Gastrocnemius medialis (tissue), 4 donors: ENCODE data around the gene DENND6B. TPM values are rescaled to one million over a fixed set of nuclear protein-coding genes. Genes with fewer than 3 reads are reported as not detected.

ENCODE experiments used
- ATAC-seq, 2 donors: fragments of 150-250 bp; one replicate each; pipeline ENCODE4 v1.9.1; 2016
- DNase-seq, 2 donors: peaks; one replicate each; pipeline ENCODE4 v3.0.0-alpha.2; 2019
- H3K27ac ChIP-seq, 4 donors: fragments of 200-600 bp; sonication (generic); 1 replicate in 1 of 4; 2 replicates in 3 of 4; pipeline ENCODE4 v1.5.1; 2016 to 2018; ENCODE audit warnings: mild to moderate bottlenecking in 2 of 4, moderate library complexity in 1 of 4
- H3K27me3 ChIP-seq, 3 donors: fragments of 200-600 bp; sonication (generic) in 2 of 3; 1 replicate in 1 of 3; 2 replicates in 2 of 3; pipeline versions ENCODE4 v1.5.1 to v1.6.0; 2016 to 2019; ENCODE audit warnings: mild to moderate bottlenecking in 1 of 3, moderate library complexity in 1 of 3
- H3K36me3 ChIP-seq, 2 donors: fragments of 200-600 bp; sonication (generic) in 1 of 2; one replicate each; pipeline ENCODE4 v1.5.1; 2017 to 2018
- H3K4me1 ChIP-seq, 2 donors: fragments of 200-600 bp; sonication (generic) in 1 of 2; one replicate each; pipeline ENCODE4 v1.5.1; 2016 to 2017; ENCODE audit warnings: mild to moderate bottlenecking in 2 of 2
- H3K4me3 ChIP-seq, 4 donors: fragments of 200-600 bp; sonication (generic) in 3 of 4; 1 replicate in 1 of 4; 2 replicates in 3 of 4; pipeline ENCODE4 v1.5.1; 2016 to 2019; ENCODE audit warnings: mild to moderate bottlenecking in 2 of 4
- H3K9me3 ChIP-seq, 3 donors: fragments of 200-600 bp; sonication (generic) in 2 of 3; 1 replicate in 1 of 3; 2 replicates in 2 of 3; pipeline ENCODE4 v1.5.1; 2016 to 2019
- POLR2A ChIP-seq, 2 donors: fragments of 450-650 bp; IDR thresholded peaks; one replicate each; pipeline ENCODE4 v1.6.1; 2017; ENCODE audit warnings: antibody characterized with exemption in 2 of 2, mild to moderate bottlenecking in 2 of 2, moderate library complexity in 2 of 2
- in situ Hi-C, 4 donors: fragments of 200-750 bp; cut with MboI; loops; one replicate each; pipeline versions ENCODE4 v1.15.0 to v1.8.0; 2017; ENCODE audit warnings: low sequenced_read_pairs in 4 of 4
- intact Hi-C: fragments of 100-400 bp; cut with DNase I; formaldehyde crosslinking; loops from one replicate; pipeline ENCODE4 v1.15.1; 2023; ENCODE audit warnings: low total_unique reads
- total RNA-seq, 4 donors: library from RNA; depleted of rRNA; stranded (reverse); fragments of >200 nt; gene quantifications; one replicate each; pipeline versions ENCODE4 v1.1.0 to v1.2.3, GENCODE V29; 2016
- TF ChIP-seq, protein P1 (sequence below), 5 experiments: fragments of 450-650 bp in 3 of 5; fragments of 200-600 bp in 2 of 5; sonication (generic) in 2 of 5; IDR thresholded peaks in 4 of 5; conservative IDR thresholded peaks in 1 of 5; 1 replicate in 4 of 5; 2 replicates in 1 of 5; pipeline ENCODE4 v1.5.1; 2016 to 2019; ENCODE audit warnings: antibody characterized with exemption in 5 of 5, mild to moderate bottlenecking in 3 of 5, moderate library complexity in 3 of 5

The DENND6B gene
- total RNA-seq, 4 donors from 2014 or later, result 0.55 to 0.84 (median 0.68) TPM; not detected in 1

DNA sequence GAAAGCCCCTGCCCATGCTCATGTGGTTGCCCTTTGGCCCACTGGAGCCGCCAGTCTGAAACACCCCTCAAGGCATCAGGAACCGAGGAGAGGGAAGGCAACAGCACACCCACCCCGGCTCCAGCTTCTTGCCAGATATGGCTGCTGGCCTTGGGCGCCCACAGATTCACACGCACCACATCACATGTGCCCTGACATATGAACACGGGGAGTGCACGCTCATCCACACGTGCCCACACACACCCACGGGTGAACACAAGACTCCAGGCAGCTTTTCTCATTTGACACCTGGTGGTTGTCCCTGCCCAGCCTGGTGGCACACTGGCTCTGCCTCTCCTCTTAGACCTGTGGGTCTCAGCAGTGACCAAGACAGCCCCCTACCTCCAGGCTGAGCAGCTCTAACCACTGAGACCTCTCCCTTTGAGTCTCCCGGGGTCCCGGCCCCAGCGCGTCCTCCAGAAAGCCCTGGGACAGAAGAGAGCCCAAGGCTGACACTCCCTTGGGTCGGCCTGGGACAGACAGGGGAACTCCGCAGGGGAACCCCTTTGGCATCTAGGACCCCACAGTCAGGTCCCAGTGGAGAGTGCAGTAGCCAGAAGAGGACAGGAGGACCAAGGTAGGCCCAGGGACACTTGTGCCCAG, 62.6 kb downstream of the DENND6B start:
- no peak overlapping the region for H3K27ac ChIP-seq
- intact Hi-C loops, result no loop called here
- no peak overlapping the region for H3K4me3 ChIP-seq
- TF ChIP-seq POLR2A (IDR thresholded peaks at IDR 0.05), result no peak
- TF ChIP-seq, protein P1, sequence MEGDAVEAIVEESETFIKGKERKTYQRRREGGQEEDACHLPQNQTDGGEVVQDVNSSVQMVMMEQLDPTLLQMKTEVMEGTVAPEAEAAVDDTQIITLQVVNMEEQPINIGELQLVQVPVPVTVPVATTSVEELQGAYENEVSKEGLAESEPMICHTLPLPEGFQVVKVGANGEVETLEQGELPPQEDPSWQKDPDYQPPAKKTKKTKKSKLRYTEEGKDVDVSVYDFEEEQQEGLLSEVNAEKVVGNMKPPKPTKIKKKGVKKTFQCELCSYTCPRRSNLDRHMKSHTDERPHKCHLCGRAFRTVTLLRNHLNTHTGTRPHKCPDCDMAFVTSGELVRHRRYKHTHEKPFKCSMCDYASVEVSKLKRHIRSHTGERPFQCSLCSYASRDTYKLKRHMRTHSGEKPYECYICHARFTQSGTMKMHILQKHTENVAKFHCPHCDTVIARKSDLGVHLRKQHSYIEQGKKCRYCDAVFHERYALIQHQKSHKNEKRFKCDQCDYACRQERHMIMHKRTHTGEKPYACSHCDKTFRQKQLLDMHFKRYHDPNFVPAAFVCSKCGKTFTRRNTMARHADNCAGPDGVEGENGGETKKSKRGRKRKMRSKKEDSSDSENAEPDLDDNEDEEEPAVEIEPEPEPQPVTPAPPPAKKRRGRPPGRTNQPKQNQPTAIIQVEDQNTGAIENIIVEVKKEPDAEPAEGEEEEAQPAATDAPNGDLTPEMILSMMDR (IDR thresholded peaks at IDR 0.05 in 4 of 5, conservative IDR thresholded peaks at IDR 0.05 in 1 of 5), result no peak
- peaks cover 28 to 50% of the 10 kb centered on the region in 2 donors for H3K4me1 ChIP-seq
- H3K9me3 ChIP-seq, result no peaks in the 10 kb centered on the region
- DNase-seq, result no peak
- ATAC-seq, result no peak
- H3K36me3 ChIP-seq, result no peaks in the 10 kb centered on the region
- H3K27me3 ChIP-seq, result peaks cover 0 to 2% (median 0%) of the 10 kb centered on the region in 3 donors
- in situ Hi-C loops, result no loop called here

DNA sequence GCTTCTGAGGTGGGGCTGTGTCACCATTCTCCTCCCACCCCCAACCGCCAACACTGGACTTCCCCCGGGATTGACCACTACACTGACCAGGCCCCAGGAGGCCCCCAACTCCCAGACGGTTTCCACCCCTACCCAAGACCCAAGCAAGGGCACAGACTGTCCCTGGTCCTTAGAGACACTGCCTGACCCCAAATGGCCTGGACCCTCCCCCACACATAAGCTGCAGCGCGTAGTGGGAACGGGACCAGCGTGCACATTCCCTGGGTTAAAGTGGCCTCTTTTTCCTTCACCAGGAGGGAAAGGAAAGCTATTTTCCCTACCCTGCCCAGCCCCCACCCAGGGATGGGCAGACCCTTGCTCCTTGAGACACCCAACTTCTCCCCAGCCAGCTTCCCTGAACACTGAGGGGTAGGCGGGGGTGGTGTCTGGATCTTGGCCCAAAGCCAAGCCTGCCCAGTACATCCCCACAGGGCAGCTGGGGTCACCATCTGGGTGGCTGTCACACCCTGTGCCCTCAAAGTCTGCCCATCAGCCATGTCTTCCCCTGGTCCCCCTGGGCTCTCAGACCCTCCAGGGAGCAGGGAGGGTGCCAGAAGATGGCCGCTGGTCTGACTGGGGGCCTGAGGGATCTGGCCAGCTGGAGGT, 63.7 kb downstream of the DENND6B start:
- Histone ChIP-seq H3K4me1 (peaks cover 23 to 52% of the 10 kb centered on the region in 2 donors), H3K9me3 (no peaks in the 10 kb centered on the region), H3K27ac (peak overlapping the region; percentile 96 to 99 (median 98)), H3K4me3 (no peak overlapping the region), H3K27me3 (no peaks in the 10 kb centered on the region), H3K36me3 (no peaks in the 10 kb centered on the region)
- intact Hi-C loops (no loop called here), in situ Hi-C loops (no loop called here)
- TF ChIP-seq POLR2A (IDR thresholded peaks at IDR 0.05), result no peak
- peak in 1 of 2 donors; percentile 37 for DNase-seq
- ATAC-seq, result no peak

DNA sequence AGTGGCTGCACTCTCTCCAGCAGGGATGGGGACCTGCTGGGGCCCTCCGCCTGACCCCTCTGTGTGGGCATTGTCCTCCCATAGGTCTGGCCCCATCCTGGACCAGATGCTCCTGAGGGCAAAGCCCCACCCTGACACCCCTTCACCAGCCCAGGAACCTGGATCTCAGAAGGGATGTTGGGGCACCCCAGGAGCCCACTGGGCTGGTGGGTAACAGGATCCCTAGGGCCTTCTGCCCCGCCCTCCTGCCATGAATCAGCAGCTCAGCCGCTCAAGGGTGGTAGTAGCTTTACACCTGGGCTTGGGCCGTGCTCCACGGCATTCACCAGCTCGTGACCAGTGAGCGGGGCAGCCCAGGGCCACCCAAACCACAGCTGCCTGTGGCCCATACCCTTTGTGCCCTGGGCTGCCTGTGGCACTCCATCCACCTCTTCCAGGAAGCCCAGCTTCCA, 64.3 kb downstream of the DENND6B start:
- peak; percentile 23 to 38 for ATAC-seq
- H3K27ac ChIP-seq, result peak overlapping the region; percentile 96 to 99 (median 98)

DNA sequence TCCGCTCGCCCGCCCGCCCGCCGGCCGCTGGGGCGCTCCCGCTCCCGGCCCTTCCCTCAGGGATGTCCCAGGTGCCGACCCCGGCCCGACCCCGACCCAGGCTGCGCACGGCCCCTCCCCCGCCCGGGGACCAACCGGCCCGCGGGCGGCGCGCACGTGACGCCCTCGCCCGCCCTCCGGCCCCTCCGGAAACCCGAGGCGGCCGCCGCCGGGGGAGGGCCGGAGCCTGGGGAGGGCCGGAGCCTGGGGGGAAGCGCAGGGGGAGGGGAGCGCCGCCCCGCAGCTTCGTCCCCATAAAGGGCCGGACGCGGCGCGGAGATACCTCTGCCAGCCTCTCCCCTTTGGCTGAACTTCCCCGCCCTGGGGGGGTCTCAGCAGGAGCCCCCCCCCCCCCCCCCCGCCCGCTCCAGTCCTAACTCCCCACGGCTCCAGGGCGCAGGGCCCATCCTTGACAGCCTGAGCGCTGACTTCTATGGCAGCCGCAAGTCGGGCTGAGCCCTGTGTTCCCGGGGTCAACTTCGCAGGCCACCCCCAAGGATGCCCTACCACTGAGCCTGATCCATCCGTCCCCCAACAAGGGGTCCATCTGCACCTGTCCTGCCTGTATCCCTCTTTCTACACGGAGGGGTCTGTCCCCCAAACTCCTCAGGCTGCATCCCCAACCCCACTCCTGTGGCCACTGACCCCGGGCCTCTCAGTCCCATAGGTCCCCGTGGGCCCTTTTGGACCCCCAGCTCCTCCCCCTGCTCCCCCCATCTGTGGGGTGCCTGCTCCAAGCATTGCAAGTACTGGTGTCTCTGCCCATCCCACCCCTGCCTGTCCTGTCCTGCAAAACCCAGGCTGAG, 65.0 kb downstream of the DENND6B start, which contains the start of gene MAPK12:
Gene MAPK12 (minus strand): TSS at position 69 of the 845 bp plus-strand sequence. CDS start 174 bp downstream, outside the sequence.
- ATAC-seq, result peak; percentile 16 to 23
- H3K4me3 ChIP-seq, result peak within 1 kb of the TSS; percentile 67 to 85 (median 72)
- peaks cover 32 to 56% of the 10 kb centered on the region in 2 donors for H3K4me1 ChIP-seq
- peak within 1 kb of the TSS; percentile 96 to 99 (median 98) for H3K27ac ChIP-seq
- no peaks in the 10 kb centered on the region for H3K9me3 ChIP-seq
- no peaks in the 10 kb centered on the region for H3K36me3 ChIP-seq
- in situ Hi-C loops, result no loop called here
- H3K27me3 ChIP-seq, result no peaks in the 10 kb centered on the region
- peak; percentile 55 to 84 for DNase-seq
- peak; percentile 86 to 96 for TF ChIP-seq POLR2A (IDR thresholded peaks at IDR 0.05)
- TF ChIP-seq, protein P1 (IDR thresholded peaks at IDR 0.05 in 4 of 5, conservative IDR thresholded peaks at IDR 0.05 in 1 of 5), result no peak
- intact Hi-C loops, result no loop called here

More for the DNA sequence above, 64.3 kb downstream of the DENND6B start:
- peak in 1 of 2 donors; percentile 47 for TF ChIP-seq POLR2A (IDR thresholded peaks at IDR 0.05)
- TF ChIP-seq, protein P1 (IDR thresholded peaks at IDR 0.05 in 4 of 5, conservative IDR thresholded peaks at IDR 0.05 in 1 of 5), result no peak
- no peaks in the 10 kb centered on the region for H3K36me3 ChIP-seq
- intact Hi-C loops (no loop called here), in situ Hi-C loops (no loop called here)
- no peaks in the 10 kb centered on the region for H3K9me3 ChIP-seq
- no peaks in the 10 kb centered on the region for H3K27me3 ChIP-seq
- H3K4me3 ChIP-seq, result peak overlapping the region in 3 of 4 donors; percentile 47 to 68 (median 67)
- peaks cover 25 to 56% of the 10 kb centered on the region in 2 donors for H3K4me1 ChIP-seq
- peak; percentile 85 to 93 for DNase-seq
